Skeletal muscle tissue (tissue), 4 donors: Measurements from ENCODE around the gene SEPTIN14. TPM values are rescaled to one million over a fixed set of nuclear protein-coding genes. Genes with fewer than 3 reads are reported as not detected.
"Not testable (repeated sequence)": the region's sequence is repeated elsewhere in the genome, so short reads cannot be mapped to it uniquely, and the experiment has no call there.

Experiments
- H3K27ac ChIP-seq: one replicate; pipeline ENCODE4 v1.7.0; 2013; ENCODE audit warnings: mild to moderate bottlenecking, low read depth, low read length, inconsistent platforms
- H3K27me3 ChIP-seq, 3 donors: one replicate each; pipeline ENCODE4 v1.7.0; 2013; ENCODE audit warnings: low read length in 3 of 3; ENCODE audit not compliant: control insufficient read depth in 3 of 3, insufficient read depth in 3 of 3
- H3K36me3 ChIP-seq, 3 donors: one replicate each; pipeline ENCODE4 v1.7.0; 2013; ENCODE audit warnings: low read length in 3 of 3; ENCODE audit not compliant: control insufficient read depth in 3 of 3, insufficient read depth in 3 of 3
- H3K4me1 ChIP-seq, 3 donors: one replicate each; pipeline ENCODE4 v1.7.0; 2013; ENCODE audit warnings: low read length in 3 of 3, mild to moderate bottlenecking in 3 of 3; ENCODE audit not compliant: control insufficient read depth in 3 of 3, insufficient read depth in 3 of 3
- H3K4me3 ChIP-seq, 3 donors: one replicate each; pipeline ENCODE4 v1.7.0; 2013; ENCODE audit warnings: low read length in 3 of 3
- H3K9ac ChIP-seq, 3 donors: one replicate each; pipeline ENCODE4 v1.7.0; 2013; ENCODE audit warnings: low read length in 3 of 3, mild to moderate bottlenecking in 3 of 3, moderate library complexity in 2 of 3, low read depth in 1 of 3
- H3K9me3 ChIP-seq, 3 donors: one replicate each; pipeline ENCODE4 v1.7.0; 2013; ENCODE audit warnings: low read length in 3 of 3; ENCODE audit not compliant: control insufficient read depth in 3 of 3
- total RNA-seq: library from RNA; depleted of rRNA; stranded (reverse); fragments of >200 nt; gene quantifications from one replicate; pipeline ENCODE4 v1.2.3, GENCODE V29; 2014
- donor health status: Osteomylitis.

Gene SEPTIN14
- total RNA-seq, 1 donor from 2014 or later, result not detected

DNA sequence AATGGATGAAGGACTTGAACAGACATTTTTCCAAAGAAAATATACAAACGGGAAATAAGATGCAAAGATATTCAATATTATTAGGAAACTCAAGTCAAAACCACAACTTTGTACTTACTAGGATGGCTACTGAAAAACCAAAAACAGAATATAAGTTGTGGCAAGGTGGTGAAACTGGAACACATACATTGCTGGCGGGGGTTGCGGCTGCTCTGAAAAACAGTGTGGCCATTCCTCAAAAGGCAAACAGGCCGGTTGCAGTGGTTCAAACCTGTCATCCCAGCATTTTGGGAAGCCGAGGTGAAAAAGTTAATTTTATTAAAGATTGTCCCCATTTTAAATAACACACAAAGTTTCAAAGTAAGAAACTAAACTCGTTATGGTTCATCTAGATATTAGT lies 14.8 kb upstream of the SEPTIN14 start:
- Histone ChIP-seq H3K27ac (no peak overlapping the region), H3K4me1 (no peaks in the 10 kb centered on the region), H3K9ac (no peak overlapping the region), H3K9me3 (no peaks in the 10 kb centered on the region), H3K27me3 (peaks cover 0 to 3% (median 0%) of the 10 kb centered on the region in 3 donors), H3K4me3 (no peak overlapping the region), H3K36me3 (no peaks in the 10 kb centered on the region)

DNA sequence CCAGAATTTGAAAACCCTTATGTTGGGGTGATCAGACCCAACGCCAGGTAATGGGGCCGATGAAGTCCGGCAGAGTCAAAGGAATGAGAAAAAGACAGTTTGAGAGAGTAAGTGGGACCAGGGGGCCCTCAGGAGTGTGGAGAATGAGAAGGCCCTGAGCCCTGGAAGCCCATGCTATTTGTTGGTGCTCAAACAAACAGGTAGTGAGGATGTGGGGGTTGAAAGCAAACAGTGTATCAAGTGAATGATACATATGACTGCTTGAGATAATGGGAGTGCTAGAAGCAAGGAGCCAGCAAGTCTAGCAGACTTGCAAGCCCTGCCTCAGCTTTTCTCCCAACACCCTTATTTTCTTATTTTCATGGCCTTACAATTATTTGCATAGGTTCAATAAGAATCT lies 11.2 kb upstream of the SEPTIN14 start:
- H3K36me3 ChIP-seq, result no peaks in the 10 kb centered on the region
- no peak overlapping the region for H3K9ac ChIP-seq
- no peaks in the 10 kb centered on the region for H3K9me3 ChIP-seq
- peaks cover 0 to 3% (median 0%) of the 10 kb centered on the region in 3 donors for H3K27me3 ChIP-seq
- H3K4me1 ChIP-seq, result no peaks in the 10 kb centered on the region
- H3K27ac ChIP-seq, result no peak overlapping the region
- no peak overlapping the region for H3K4me3 ChIP-seq

DNA sequence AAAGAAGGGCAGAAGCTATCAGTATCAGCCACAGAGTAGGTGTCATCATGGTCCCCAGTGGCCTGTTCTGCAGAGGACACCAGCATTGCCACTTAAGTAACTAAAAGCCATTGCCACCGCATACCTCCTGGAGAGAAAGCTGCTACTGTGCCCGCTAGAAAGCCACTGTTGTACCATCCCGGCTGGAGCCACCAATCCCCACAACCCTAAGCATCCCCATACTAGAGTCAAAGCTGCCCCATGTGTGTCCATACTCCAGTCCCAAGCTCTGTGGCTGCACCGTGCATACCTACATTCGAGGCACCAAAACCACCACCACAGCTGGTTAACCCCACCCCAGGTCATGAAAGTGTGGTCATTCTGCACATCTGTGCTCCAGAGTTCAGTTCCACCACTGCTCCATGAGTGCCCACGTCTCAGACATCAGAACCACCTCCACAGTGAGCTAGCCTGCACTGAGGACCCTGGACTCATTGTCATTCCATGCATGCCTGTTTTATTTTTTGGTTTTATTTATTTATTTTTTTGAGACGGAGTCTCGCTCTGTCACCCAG lies 9.5 kb upstream of the SEPTIN14 start:
- Histone ChIP-seq H3K9ac (no peak overlapping the region), H3K27ac (no peak overlapping the region), H3K27me3 (peaks cover 0 to 3% (median 0%) of the 10 kb centered on the region in 3 donors), H3K36me3 (no peaks in the 10 kb centered on the region), H3K9me3 (no peaks in the 10 kb centered on the region), H3K4me1 (no peaks in the 10 kb centered on the region), H3K4me3 (no peak overlapping the region)

DNA sequence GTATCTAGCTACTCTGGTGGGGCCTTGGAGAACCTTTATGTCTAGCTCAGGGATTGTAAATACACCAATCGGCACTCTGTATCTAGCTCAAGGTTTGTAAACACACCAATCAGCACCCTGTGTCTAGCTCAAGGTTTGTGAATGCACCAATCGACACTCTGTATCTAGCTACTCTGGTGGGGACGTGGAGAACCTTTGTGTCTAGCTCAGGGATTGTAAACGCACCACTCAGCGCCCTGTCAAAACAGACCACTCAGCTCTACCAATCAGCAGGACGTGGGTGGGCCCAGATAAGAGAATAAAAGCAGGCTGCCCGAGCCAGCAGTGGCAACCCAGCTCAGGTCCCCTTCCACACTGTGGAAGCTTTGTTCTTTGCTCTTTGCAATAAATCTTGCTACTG lies 6.4 kb upstream of the SEPTIN14 start:
- H3K9ac ChIP-seq, H3K4me3 ChIP-seq, H3K4me1 ChIP-seq, H3K27ac ChIP-seq, H3K9me3 ChIP-seq, H3K27me3 ChIP-seq, H3K36me3 ChIP-seq: not testable (repeated sequence)

DNA sequence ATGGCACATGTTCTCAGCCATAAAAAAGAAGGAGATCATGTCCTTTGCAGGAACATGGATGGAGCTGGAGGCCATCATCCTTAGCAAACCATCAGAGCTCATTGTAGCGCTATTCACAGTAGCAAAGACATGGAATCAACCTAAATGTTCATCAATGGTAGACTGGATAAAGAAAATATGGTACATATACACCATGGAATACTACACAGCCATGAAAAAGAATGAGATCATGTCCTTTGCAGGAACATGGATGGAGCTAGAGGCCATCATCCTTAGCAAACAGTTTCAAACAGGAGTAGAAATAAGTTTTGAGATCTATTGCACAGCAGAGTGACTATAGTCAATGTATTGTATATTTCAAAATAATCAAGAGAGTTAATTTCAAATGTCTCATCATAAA lies 17.4 kb downstream of the SEPTIN14 start:
- H3K27ac ChIP-seq, H3K4me1 ChIP-seq, H3K36me3 ChIP-seq, H3K9me3 ChIP-seq, H3K9ac ChIP-seq, H3K27me3 ChIP-seq, H3K4me3 ChIP-seq: not testable (repeated sequence)

DNA sequence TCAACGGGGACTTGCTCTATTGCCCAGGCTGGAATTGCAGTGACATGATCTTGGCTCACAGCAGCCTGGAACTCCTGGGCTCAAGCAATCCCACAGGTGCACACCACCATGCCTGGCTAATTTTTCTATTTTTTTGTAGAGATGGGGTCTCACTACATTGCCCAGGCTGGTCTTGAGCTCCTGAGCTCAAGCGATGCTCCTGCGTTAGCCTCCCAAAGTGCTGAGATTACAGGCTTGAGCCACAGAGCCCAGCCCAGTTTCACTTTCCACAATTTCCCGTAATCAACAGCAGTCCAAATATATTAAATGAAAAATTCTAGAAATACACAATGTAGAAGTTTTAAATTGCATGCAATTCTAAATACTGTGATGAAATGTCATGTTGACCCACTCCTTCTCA lies 24.0 kb downstream of the SEPTIN14 start:
- H3K36me3 ChIP-seq, result no peaks in the 10 kb centered on the region
- no peaks in the 10 kb centered on the region for H3K4me1 ChIP-seq
- no peak overlapping the region for H3K27ac ChIP-seq
- no peaks in the 10 kb centered on the region for H3K27me3 ChIP-seq
- no peak overlapping the region for H3K9ac ChIP-seq
- no peaks in the 10 kb centered on the region for H3K9me3 ChIP-seq
- H3K4me3 ChIP-seq, result no peak overlapping the region

DNA sequence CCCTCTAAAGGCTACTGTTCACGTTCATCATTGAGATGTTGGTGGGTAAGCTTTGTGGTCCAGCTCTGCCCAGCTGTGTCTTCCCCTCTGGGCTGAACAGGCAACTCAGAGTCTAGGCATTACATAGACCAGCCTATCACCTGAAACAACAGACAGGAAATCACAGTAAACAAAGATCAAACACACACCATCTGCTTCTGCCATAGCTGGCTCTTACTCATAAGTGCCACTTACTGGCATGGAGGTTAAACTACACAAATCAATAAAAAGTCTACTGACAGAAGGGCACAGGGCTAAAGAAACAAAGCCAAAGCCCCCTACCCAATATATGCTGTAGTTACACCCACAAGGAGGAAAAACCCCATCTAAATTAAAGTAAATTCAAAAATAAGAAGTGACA lies 35.0 kb downstream of the SEPTIN14 start:
- no peaks in the 10 kb centered on the region for H3K36me3 ChIP-seq
- H3K9me3 ChIP-seq, result peaks cover 13 to 16% (median 15%) of the 10 kb centered on the region in 3 donors
- H3K27me3 ChIP-seq, result no peaks in the 10 kb centered on the region
- H3K4me1 ChIP-seq, result no peaks in the 10 kb centered on the region
- H3K4me3 ChIP-seq, result no peak overlapping the region
- no peak overlapping the region for H3K27ac ChIP-seq
- no peak overlapping the region for H3K9ac ChIP-seq

DNA sequence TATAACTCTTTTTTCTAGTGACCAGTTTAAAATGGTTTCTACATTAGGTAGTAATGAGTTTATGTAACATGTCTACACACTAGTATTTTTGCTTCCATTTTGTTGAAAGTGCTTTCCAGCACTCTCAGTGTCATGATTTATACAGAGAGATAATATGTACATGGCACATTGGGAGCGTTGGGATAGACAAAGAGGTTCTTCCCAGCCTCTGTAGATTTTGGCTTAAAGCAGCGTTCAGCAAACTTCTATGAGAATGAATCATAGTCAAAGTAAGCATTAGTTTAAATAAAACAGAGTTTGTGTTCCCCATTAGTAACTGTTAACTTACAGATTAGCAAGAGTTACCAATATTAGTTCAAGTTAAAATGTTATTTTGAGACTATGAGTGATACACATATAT lies 43.9 kb downstream of the SEPTIN14 start:
- no peaks in the 10 kb centered on the region for H3K4me1 ChIP-seq
- no peak overlapping the region for H3K27ac ChIP-seq
- H3K9ac ChIP-seq, result no peak overlapping the region
- no peaks in the 10 kb centered on the region for H3K27me3 ChIP-seq
- H3K36me3 ChIP-seq, result no peaks in the 10 kb centered on the region
- peaks cover 1 to 17% (median 7%) of the 10 kb centered on the region in 3 donors for H3K9me3 ChIP-seq
- no peak overlapping the region for H3K4me3 ChIP-seq

DNA sequence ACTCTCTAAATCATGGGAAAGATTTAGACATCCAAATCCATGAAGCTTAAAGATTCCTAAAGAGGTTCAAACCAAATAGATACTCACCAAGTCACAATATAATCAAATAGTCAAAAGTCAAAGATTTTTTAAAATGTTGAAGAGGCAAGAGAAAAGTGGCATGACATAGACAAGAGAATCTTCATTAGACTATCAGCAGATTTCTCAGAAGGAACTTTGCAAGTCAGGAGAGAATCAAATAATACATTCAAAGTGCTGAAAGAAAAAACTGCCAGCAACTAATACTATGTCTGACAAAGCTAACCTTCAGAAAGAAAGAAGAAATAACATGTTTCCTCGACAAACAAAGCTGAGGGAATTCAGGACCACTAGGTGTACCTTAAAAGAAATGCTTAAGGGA lies 65.3 kb downstream of the SEPTIN14 start:
- not testable (repeated sequence) for H3K4me3 ChIP-seq, H3K9me3 ChIP-seq, H3K4me1 ChIP-seq, H3K27ac ChIP-seq, H3K9ac ChIP-seq, H3K27me3 ChIP-seq, H3K36me3 ChIP-seq

DNA sequence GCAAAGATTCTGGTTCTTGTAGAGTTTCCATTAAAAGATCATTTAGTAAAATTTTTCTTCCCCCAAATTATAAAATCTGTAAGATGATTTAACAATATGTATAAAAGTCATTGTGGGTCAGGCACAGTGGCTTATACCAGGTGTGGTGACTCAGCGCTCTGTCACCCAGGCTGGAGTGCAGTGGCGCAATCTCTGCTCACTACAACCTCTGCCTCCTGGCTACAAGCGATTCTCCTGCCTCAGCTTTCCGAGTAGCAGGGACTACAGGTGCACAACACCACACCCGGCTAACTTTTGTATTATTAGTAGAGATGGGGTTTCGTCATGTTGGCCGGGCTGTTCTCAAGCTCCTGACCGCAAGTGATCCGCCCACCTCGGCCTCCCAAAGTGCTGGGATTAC lies 68.0 kb downstream of the SEPTIN14 start:
- Histone ChIP-seq H3K9me3 (peaks cover 0 to 3% (median 2%) of the 10 kb centered on the region in 3 donors), H3K9ac (no peak overlapping the region), H3K4me1 (no peaks in the 10 kb centered on the region), H3K36me3 (no peaks in the 10 kb centered on the region), H3K27ac (no peak overlapping the region), H3K4me3 (no peak overlapping the region), H3K27me3 (no peaks in the 10 kb centered on the region)

DNA sequence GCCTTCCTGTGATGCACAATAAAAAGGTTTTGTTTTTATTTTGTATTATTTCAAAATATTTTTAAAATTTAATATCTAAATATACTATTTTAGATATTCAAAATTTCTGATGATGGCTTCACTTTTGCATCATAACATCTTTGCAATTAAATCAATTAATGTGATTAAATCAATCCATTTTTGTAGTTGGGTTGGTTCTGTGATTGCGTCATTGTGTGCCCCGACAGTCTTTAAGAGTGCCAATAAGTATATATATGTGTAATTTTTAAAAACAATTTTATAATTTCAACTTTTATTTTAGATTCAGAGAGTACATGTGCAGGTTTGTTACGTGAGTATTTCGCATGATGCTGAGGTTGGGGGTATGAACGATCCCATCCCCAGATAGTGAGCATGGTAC lies 70.5 kb downstream of the SEPTIN14 start:
- no peak overlapping the region for H3K27ac ChIP-seq
- no peaks in the 10 kb centered on the region for H3K36me3 ChIP-seq
- no peak overlapping the region for H3K4me3 ChIP-seq
- H3K9ac ChIP-seq, result no peak overlapping the region
- H3K4me1 ChIP-seq, result no peaks in the 10 kb centered on the region
- H3K9me3 ChIP-seq, result no peaks in the 10 kb centered on the region
- H3K27me3 ChIP-seq, result no peaks in the 10 kb centered on the region
